Measurements from ENCODE around the gene PTPRD. TPM values are rescaled to one million over a fixed set of nuclear protein-coding genes. Genes with fewer than 3 reads are reported as not detected.

PTPRD gene
- total RNA-seq, 2 donors from 2014 or later, result 97.4 to 101 TPM

DNA sequence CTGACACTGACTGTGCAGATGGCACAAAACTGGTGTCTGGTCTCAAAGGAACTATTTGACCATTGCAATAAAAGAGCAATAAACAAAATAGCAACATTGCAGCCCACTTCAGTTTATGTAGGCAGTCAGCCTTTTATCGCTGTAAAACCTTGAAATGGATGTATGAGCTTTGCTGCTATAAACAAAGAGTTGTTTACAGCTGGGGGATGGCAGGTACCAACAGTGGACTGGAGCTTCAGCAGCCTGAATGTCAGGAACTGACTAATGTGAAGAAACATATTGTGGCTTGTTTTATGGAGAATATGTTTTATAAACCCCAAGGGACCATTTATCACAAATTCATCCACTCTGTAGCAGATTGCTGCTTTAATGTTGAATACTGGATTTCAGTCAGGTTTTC, 78.0 kb downstream of the PTPRD start:
- TF ChIP-seq, protein P1, sequence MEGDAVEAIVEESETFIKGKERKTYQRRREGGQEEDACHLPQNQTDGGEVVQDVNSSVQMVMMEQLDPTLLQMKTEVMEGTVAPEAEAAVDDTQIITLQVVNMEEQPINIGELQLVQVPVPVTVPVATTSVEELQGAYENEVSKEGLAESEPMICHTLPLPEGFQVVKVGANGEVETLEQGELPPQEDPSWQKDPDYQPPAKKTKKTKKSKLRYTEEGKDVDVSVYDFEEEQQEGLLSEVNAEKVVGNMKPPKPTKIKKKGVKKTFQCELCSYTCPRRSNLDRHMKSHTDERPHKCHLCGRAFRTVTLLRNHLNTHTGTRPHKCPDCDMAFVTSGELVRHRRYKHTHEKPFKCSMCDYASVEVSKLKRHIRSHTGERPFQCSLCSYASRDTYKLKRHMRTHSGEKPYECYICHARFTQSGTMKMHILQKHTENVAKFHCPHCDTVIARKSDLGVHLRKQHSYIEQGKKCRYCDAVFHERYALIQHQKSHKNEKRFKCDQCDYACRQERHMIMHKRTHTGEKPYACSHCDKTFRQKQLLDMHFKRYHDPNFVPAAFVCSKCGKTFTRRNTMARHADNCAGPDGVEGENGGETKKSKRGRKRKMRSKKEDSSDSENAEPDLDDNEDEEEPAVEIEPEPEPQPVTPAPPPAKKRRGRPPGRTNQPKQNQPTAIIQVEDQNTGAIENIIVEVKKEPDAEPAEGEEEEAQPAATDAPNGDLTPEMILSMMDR (conservative IDR thresholded peaks at IDR 0.05), result no peak
- Mint-ChIP-seq H3K27ac (no peak overlapping the region), H3K4me3 (no peak overlapping the region), H3K36me3 (ENCODE audit: low read depth) (no peaks in the 10 kb centered on the region), H3K4me1 (no peaks in the 10 kb centered on the region), H3K27me3 (ENCODE audit: insufficient read depth) (no peaks in the 10 kb centered on the region), H3K9me3 (no peaks in the 10 kb centered on the region)
- Histone ChIP-seq H3K27me3 (ENCODE audit: control insufficient read depth, insufficient read depth, low read length, poor library complexity, severe bottlenecking) (no peaks in the 10 kb centered on the region), H3K27ac (ENCODE audit: low read depth, low read length) (no peak overlapping the region), H3K9ac (ENCODE audit: extremely low read depth, low read length, poor library complexity, severe bottlenecking) (no peak overlapping the region), H3K9me3 (ENCODE audit: control insufficient read depth, low read length) (no peaks in the 10 kb centered on the region), H3K36me3 (ENCODE audit: control insufficient read depth, insufficient read depth, low read length) (no peaks in the 10 kb centered on the region), H3K4me1 (ENCODE audit: control insufficient read depth, insufficient read depth, low read length) (no peaks in the 10 kb centered on the region), H3K4me3 (ENCODE audit: low read length) (no peak overlapping the region)
- DNase-seq, result no peak
- WGBS, 2 experiments (ENCODE audit: insufficient coverage in 1 of 2, insufficient read length in 1 of 2), result 87 to 89% methylated on average over 1 of the region's 1 CpG

DNA sequence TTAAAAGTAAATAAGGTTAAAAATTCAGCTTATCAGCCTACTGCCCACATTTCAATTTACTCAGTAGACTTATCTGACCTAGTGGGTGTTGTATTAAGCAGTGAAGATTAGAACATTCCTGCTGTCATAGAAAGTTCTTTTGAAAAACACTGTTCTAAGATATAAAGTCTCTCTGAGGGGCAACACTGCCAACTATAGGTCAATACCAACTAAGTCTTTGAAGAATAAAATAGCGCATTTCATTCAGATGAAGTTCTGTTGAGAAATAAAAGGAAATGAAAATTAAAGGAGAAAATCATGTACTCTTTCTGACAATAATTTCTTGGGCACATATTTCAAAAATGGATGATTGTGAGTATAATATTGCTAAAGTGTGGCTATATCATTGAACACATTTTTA, 86.8 kb downstream of the PTPRD start:
- no peak overlapping the region for H3K27ac Mint-ChIP-seq
- no peaks in the 10 kb centered on the region for H3K9me3 ChIP-seq (ENCODE audit: control insufficient read depth, low read length)
- H3K4me3 ChIP-seq (ENCODE audit: low read length), result no peak overlapping the region
- no peaks in the 10 kb centered on the region for H3K9me3 Mint-ChIP-seq
- H3K27ac ChIP-seq (ENCODE audit: low read depth, low read length), result no peak overlapping the region
- TF ChIP-seq, protein P1 (conservative IDR thresholded peaks at IDR 0.05), result peak; percentile 73
- H3K36me3 ChIP-seq (ENCODE audit: control insufficient read depth, insufficient read depth, low read length), result no peaks in the 10 kb centered on the region
- no peaks in the 10 kb centered on the region for H3K4me1 ChIP-seq (ENCODE audit: control insufficient read depth, insufficient read depth, low read length)
- no peak for DNase-seq
- no peaks in the 10 kb centered on the region for H3K27me3 ChIP-seq (ENCODE audit: control insufficient read depth, insufficient read depth, low read length, poor library complexity, severe bottlenecking)
- WGBS, 2 experiments (ENCODE audit: insufficient coverage in 1 of 2, insufficient read length in 1 of 2), result 79 to 83% methylated on average over 1 of the region's 1 CpG
- no peaks in the 10 kb centered on the region for H3K36me3 Mint-ChIP-seq (ENCODE audit: low read depth)
- H3K4me1 Mint-ChIP-seq, result peaks cover 23% of the 10 kb centered on the region
- H3K9ac ChIP-seq (ENCODE audit: extremely low read depth, low read length, poor library complexity, severe bottlenecking), result no peak overlapping the region
- no peaks in the 10 kb centered on the region for H3K27me3 Mint-ChIP-seq (ENCODE audit: insufficient read depth)
- H3K4me3 Mint-ChIP-seq, result no peak overlapping the region

DNA sequence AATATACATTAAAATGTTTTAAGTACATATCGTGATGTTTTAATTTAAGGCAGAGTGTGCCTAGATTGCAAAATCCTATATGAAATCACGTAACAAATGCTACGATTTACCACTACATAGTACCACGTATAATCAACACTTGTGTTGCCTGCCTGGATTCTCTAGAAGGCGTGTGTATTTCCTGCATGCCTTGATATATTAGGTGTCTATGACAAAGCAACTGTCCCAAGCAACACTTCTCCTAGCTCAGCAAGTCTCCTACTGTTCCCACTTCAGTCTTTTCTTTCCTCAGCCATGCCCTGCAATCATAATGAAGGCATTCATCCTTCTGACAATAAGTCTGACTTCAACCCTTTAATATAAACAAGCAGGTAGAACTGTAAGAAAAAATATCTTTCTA, 89.6 kb downstream of the PTPRD start:
- WGBS, 2 experiments (ENCODE audit: insufficient coverage in 1 of 2, insufficient read length in 1 of 2), result 89 to 100% methylated on average over 1 to 5 of the region's 5 CpGs
- no peak overlapping the region for H3K9ac ChIP-seq (ENCODE audit: extremely low read depth, low read length, poor library complexity, severe bottlenecking)
- no peaks in the 10 kb centered on the region for H3K27me3 ChIP-seq (ENCODE audit: control insufficient read depth, insufficient read depth, low read length, poor library complexity, severe bottlenecking)
- no peak overlapping the region for H3K4me3 ChIP-seq (ENCODE audit: low read length)
- Mint-ChIP-seq H3K9me3 (no peaks in the 10 kb centered on the region), H3K4me1 (peaks cover 23% of the 10 kb centered on the region), H3K36me3 (ENCODE audit: low read depth) (no peaks in the 10 kb centered on the region), H3K4me3 (no peak overlapping the region), H3K27ac (no peak overlapping the region), H3K27me3 (ENCODE audit: insufficient read depth) (no peaks in the 10 kb centered on the region)
- no peaks in the 10 kb centered on the region for H3K36me3 ChIP-seq (ENCODE audit: control insufficient read depth, insufficient read depth, low read length)
- TF ChIP-seq, protein P1 (conservative IDR thresholded peaks at IDR 0.05), result no peak
- no peaks in the 10 kb centered on the region for H3K4me1 ChIP-seq (ENCODE audit: control insufficient read depth, insufficient read depth, low read length)
- DNase-seq, result no peak
- H3K9me3 ChIP-seq (ENCODE audit: control insufficient read depth, low read length), result no peaks in the 10 kb centered on the region
- H3K27ac ChIP-seq (ENCODE audit: low read depth, low read length), result no peak overlapping the region

Measured in endodermal cell (in vitro differentiated cells).